ENCODE measurements around the gene IAH1. TPM values are rescaled to one million over a fixed set of nuclear protein-coding genes. Genes with fewer than 3 reads are reported as not detected.

Gene IAH1, protein sequence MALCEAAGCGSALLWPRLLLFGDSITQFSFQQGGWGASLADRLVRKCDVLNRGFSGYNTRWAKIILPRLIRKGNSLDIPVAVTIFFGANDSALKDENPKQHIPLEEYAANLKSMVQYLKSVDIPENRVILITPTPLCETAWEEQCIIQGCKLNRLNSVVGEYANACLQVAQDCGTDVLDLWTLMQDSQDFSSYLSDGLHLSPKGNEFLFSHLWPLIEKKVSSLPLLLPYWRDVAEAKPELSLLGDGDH
- 10 to 100 TPM; 46.1 to 47.2 TPM for total RNA-seq

DNA sequence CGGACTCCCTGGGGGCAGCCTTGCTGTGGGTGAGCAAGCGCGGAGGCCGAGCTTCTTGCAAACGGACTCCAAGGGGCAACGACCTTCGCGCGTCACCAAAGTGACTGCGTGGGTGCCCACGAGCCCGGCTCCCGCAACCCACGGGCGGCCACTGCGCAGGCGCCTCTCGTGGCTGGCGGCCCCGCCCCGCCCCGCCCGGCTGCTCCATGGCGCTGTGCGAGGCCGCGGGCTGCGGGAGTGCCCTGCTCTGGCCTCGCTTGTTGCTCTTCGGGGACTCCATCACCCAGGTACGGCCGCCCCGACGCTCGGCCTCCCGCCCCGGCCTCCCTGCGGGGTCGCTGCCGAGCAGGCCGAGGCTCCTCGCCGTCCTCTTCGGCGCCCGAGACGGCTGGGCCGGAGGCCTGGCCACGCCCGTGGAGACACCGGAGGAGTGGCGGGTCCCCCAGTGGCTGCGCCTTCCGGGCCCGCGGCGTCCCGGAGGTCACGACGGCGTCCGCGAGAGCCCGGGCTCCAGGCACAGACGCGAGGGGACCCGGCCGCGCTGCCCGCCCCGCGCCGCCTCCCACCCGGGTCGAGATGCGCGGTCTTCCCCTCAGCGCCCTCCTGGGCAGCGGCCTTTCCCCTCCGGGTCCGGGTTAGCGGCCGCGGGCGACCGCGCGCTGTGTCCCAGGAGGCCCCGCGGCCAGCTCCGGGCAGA is at the start of gene IAH1:
TSS of gene IAH1 (plus strand) at position 191 of the 697 bp plus-strand sequence. CDS start at position 207, 16 bp downstream.
- ATAC-seq: peak; percentile 92
- Mint-ChIP-seq H3K27me3 (no peaks in the 10 kb centered on the region), H3K4me1 (ENCODE audit: low read depth in 2 of 2) (peaks cover 25 to 30% of the 10 kb centered on the region in 2 donors), H3K4me3 (peak within 1 kb of the TSS; percentile 74), H3K36me3 (peaks cover 11% of the 10 kb centered on the region), H3K27ac (peak within 1 kb of the TSS; percentile 63 to 70), H3K9me3 (no peaks in the 10 kb centered on the region)
- DNase-seq (ENCODE audit: low spot score): peak; percentile 81

DNA sequence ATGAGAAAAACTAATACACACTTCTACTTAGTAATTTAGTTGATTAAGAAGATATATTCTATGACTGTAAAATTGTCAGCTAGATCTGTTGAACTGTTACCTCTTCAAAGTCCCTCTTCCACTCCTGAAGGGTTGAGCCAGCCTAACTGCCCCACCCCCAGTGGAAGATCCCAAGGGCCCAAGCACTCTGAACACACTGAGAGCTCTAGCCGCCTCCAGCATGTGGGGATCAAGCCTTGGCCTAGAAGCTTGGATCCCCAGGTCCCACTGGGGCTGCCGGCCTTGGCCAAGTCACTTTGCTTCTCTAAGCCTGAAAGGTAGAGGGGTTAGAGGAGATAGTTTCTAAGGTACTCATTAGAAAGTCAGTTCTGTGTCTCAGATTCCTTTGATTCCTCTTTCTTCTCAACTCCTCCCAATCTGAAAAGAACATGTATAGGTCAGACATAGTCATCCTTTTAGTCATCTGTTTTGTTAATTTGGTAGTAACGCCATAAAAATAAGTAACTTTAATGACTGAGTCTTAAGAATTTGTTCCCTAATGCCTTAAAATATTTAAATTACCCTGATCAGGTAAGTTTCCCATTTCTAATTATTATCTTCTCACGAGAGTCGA is 45.3 kb upstream of the IAH1 start:
- Mint-ChIP-seq H3K4me1 (ENCODE audit: low read depth in 2 of 2) (peaks cover 3 to 11% of the 10 kb centered on the region in 2 donors), H3K27me3 (no peaks in the 10 kb centered on the region), H3K36me3 (peaks cover 28% of the 10 kb centered on the region), H3K27ac (no peak overlapping the region), H3K4me3 (no peak overlapping the region), H3K9me3 (no peaks in the 10 kb centered on the region)
- ATAC-seq (no peak), DNase-seq (ENCODE audit: low spot score) (no peak)

DNA sequence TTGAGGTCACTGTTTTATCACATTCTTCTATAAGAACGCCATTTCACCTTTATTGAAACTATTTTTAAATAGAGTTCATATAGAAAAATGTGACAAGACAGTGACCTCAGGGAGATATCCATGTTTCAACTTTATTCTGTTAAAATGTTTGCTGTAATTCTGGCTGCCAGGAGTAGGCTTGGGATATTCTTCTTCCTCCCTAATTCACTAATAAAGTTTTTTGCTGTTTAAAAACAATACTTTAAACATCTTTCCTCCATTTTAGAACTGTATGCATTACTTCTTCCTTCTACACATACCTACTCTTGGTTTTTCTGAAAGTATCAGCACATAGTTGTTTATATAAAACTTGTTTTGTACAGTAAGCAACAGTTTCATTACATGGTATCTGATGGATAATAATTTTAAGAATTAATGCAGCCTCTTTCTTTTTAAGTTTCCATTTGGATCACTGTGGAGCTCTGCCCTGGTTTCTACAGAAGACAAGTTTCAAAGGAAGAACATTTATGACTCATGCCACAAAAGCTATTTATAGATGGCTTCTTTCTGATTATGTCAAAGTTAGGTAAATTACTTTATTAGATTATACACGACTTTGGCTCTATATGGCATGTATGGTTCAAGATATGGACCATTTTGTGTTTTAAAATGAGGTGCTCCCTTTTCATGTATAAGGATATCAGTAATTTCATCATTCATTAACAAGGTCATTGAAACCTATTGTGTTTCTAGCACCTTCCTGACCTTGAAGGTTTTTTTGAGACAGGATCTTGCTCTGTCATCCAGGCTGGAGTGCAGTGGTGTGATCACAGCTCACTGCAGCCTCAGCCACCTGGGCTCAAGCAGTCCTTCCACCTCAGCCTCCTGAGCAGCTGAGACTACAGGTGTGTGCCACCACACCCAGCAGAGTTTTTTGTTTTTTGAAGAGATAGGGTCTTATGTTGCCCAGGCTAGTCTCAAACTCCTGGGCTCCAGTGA is 43.7 kb upstream of the IAH1 start:
- H3K4me3 Mint-ChIP-seq: no peak overlapping the region
- H3K4me1 Mint-ChIP-seq (ENCODE audit: low read depth in 2 of 2): peaks cover 3 to 11% of the 10 kb centered on the region in 2 donors
- no peaks in the 10 kb centered on the region for H3K27me3 Mint-ChIP-seq
- DNase-seq (ENCODE audit: low spot score) (no peak), ATAC-seq (no peak)
- peaks cover 28% of the 10 kb centered on the region for H3K36me3 Mint-ChIP-seq
- H3K9me3 Mint-ChIP-seq: no peaks in the 10 kb centered on the region
- H3K27ac Mint-ChIP-seq: peak overlapping the region in 1 of 2 donors; percentile 24

DNA sequence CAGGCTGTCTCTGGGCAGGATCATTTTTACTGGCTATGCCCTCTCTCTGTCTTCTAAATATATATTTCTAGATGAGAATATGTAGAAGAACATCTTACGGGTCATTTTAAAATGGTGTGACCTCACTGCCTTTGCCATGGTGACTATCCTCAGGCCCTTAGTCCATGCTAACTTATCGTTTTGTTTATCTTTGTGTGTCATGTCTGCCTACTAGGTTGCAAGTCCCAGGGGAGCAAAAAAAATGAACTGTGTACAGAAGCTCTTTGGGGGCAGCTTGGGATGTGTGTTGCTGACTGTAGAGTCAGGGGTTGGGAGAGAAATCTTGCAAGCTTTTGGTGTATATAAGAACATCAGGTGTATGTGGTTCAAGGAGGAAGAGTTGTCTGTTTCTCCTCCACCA is 39.9 kb upstream of the IAH1 start:
- Mint-ChIP-seq H3K27ac (no peak overlapping the region), H3K36me3 (peaks cover 32% of the 10 kb centered on the region), H3K4me3 (no peak overlapping the region), H3K27me3 (no peaks in the 10 kb centered on the region), H3K4me1 (ENCODE audit: low read depth in 2 of 2) (peaks cover 0 to 7% of the 10 kb centered on the region in 2 donors), H3K9me3 (no peaks in the 10 kb centered on the region)
- ATAC-seq: no peak
- no peak for DNase-seq (ENCODE audit: low spot score)

DNA sequence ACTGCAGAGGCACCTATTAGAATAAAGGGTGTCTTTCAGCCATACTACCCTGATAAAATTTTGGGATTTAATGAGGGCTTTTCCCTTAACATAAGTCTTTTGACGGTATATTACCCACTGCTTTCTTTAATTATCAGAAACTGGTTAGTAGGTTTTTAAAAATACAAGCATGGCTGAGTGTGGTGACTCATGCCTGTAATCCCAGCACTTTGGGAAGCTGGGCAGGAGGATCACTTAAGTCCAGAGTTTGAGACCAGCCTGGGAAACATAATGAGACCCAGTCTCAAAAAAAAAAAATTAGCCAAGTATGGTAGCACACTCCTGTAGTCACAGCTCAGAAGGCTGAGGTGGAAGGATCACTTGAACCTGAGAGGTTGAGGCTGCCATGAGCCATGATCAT is 34.8 kb upstream of the IAH1 start:
- no peaks in the 10 kb centered on the region for H3K9me3 Mint-ChIP-seq
- H3K4me3 Mint-ChIP-seq: no peak overlapping the region
- no peak overlapping the region for H3K27ac Mint-ChIP-seq
- H3K27me3 Mint-ChIP-seq: no peaks in the 10 kb centered on the region
- no peaks in the 10 kb centered on the region for H3K4me1 Mint-ChIP-seq (ENCODE audit: low read depth in 2 of 2)
- peaks cover 26% of the 10 kb centered on the region for H3K36me3 Mint-ChIP-seq
- no peak for DNase-seq (ENCODE audit: low spot score)
- ATAC-seq: no peak

DNA sequence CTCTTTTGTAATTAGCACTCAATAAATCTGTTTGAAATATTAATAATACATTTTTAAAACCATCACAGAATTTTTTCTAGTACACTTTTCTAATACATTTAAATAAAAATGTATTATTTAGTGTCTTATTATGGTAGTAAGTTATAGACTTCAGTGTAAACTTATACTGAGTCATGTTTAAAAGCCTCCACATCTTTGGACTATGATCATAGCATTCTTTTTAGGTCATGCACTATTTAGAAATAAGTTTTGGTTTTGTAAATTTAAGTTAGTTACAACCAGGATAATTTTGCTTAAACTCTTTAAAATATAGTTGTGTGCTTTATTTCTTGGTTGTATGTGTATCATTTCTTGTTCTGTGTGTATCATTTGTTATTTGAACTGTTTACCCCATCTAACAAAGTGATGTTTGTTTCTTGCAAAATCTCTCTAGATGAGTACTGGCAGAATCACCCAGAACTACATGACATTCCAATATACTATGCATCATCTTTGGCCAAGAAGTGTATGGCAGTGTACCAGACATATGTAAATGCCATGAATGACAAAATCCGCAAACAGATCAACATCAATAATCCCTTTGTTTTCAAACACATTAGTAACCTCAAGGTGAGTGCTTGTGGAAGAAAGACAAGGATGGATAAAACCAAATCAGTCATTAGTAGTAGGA is 34.2 kb upstream of the IAH1 start:
- DNase-seq (ENCODE audit: low spot score): no peak
- Mint-ChIP-seq H3K36me3 (peaks cover 30% of the 10 kb centered on the region), H3K4me1 (ENCODE audit: low read depth in 2 of 2) (no peaks in the 10 kb centered on the region), H3K27me3 (no peaks in the 10 kb centered on the region), H3K27ac (no peak overlapping the region), H3K9me3 (no peaks in the 10 kb centered on the region), H3K4me3 (no peak overlapping the region)
- ATAC-seq: no peak

DNA sequence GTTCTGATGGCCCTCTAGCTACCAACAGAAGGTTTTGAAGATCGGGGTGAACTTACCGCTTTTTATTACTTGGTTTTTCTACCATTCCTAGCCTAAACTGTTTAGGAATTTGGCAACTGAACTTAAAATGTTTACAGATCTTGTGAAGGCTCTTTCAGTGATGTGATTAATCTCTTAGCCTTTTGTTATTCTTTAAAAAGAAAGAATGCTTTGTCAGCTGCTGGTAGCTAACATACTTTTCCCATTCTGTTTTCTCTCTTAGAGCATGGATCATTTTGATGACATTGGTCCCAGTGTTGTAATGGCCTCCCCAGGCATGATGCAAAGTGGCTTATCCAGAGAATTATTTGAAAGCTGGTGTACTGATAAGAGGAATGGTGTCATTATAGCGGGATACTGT is 32.8 kb upstream of the IAH1 start:
- Mint-ChIP-seq H3K4me3 (no peak overlapping the region), H3K27me3 (no peaks in the 10 kb centered on the region), H3K9me3 (no peaks in the 10 kb centered on the region), H3K4me1 (ENCODE audit: low read depth in 2 of 2) (no peaks in the 10 kb centered on the region), H3K27ac (no peak overlapping the region), H3K36me3 (peaks cover 33% of the 10 kb centered on the region)
- no peak for ATAC-seq
- no peak for DNase-seq (ENCODE audit: low spot score)

DNA sequence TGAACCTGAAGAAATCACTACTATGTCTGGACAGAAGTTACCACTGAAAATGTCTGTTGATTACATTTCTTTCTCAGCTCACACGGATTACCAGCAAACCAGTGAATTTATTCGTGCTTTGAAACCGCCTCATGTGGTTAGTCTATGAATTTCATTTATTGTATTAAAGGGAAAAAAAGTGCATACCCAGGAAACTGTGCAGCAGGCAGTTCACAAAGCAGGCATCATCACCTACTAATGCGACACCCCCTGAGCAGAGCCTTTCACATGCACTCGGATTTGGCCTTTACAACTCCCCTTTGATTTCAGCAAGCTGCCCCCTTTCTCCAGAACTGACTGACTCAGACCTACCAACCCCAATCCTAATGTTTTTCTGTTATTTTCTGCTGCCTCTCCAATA is 30.8 kb upstream of the IAH1 start:
- Mint-ChIP-seq H3K27ac (no peak overlapping the region), H3K27me3 (no peaks in the 10 kb centered on the region), H3K4me3 (no peak overlapping the region), H3K4me1 (ENCODE audit: low read depth in 2 of 2) (no peaks in the 10 kb centered on the region), H3K9me3 (no peaks in the 10 kb centered on the region), H3K36me3 (peaks cover 38% of the 10 kb centered on the region)
- ATAC-seq (no peak), DNase-seq (ENCODE audit: low spot score) (no peak)

DNA sequence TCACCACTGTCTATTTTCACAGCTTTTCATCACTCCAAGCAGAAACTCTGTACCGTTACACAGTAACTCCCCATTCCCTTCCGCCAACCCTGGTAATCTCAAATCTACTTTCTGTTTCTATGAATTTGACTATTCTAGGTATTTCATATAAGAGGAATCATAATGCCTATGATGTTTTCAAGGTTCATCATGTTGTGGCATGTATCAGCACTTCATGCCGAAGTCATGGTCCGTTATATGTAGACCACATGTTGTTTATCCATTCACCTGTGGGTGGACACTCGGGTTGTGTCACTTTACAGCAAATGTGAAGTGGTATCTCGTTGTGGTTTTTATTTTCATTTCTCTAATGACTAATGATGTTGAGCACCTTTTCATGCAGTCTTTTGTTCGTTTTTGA is 29.3 kb upstream of the IAH1 start:
- Mint-ChIP-seq H3K4me1 (ENCODE audit: low read depth in 2 of 2) (no peaks in the 10 kb centered on the region), H3K27ac (no peak overlapping the region)

DNA sequence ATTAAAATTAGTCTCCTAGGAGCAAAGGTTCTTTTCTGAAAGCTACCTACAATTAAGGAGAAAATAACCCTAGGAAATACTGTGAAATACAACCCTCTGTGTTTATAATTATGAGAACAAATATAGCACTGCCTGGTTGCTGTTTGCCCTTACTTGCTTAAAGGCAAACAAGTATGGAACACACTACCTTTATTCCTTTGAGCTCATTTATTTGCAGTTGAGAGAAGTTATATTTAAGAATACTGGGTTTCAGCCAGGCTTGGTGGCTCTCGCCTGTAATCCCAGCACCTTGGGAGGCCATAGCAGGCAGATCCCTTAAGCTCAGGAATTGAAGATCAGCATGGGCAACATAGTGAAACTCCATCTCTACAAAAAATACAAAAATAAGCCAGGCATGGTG is 23.1 kb upstream of the IAH1 start:
- H3K9me3 Mint-ChIP-seq: no peaks in the 10 kb centered on the region
- DNase-seq (ENCODE audit: low spot score) (no peak), ATAC-seq (no peak)
- H3K36me3 Mint-ChIP-seq: peaks cover 16% of the 10 kb centered on the region
- H3K27ac Mint-ChIP-seq: no peak overlapping the region
- H3K27me3 Mint-ChIP-seq: no peaks in the 10 kb centered on the region
- no peaks in the 10 kb centered on the region for H3K4me1 Mint-ChIP-seq (ENCODE audit: low read depth in 2 of 2)
- no peak overlapping the region for H3K4me3 Mint-ChIP-seq

More for the DNA sequence above, 29.3 kb upstream of the IAH1 start:
- Mint-ChIP-seq H3K4me3 (no peak overlapping the region), H3K36me3 (peaks cover 40% of the 10 kb centered on the region), H3K27me3 (no peaks in the 10 kb centered on the region), H3K9me3 (no peaks in the 10 kb centered on the region)
- DNase-seq (ENCODE audit: low spot score) (no peak), ATAC-seq (no peak)

DNA sequence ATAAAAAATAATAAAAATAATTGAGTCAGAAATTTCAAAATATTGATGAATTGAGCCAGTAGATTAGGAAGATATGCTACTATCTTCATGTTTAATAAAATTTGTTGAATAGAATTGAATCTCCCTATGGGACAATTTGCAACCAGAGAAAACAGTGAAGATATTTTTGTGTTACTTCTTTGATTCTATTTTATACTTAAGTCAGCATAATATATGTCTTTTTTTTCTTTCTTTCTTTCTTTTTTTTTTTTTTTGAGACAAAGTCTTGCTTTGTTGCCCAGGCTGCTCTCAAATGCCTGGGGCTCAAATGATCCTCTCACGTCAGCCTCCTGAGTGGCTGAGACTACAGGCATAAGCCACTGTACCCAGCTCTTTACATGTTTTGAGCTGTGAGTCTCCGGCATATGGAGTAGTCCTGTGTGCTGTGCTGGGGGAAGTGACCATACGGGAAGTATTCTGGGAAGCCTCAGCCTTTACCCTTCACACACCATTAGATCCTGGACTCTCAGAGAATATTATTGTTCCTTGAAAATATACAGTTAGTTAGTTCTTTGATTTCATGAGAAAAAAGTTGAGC is 13.8 kb upstream of the IAH1 start:
- ATAC-seq: no peak
- H3K9me3 Mint-ChIP-seq: no peaks in the 10 kb centered on the region
- peak overlapping the region in 1 of 2 donors; percentile 48 for H3K27ac Mint-ChIP-seq
- no peaks in the 10 kb centered on the region for H3K27me3 Mint-ChIP-seq
- DNase-seq (ENCODE audit: low spot score): no peak
- H3K4me3 Mint-ChIP-seq: no peak overlapping the region
- peaks cover 5 to 10% of the 10 kb centered on the region in 2 donors for H3K4me1 Mint-ChIP-seq (ENCODE audit: low read depth in 2 of 2)
- H3K36me3 Mint-ChIP-seq: peaks cover 26% of the 10 kb centered on the region

DNA sequence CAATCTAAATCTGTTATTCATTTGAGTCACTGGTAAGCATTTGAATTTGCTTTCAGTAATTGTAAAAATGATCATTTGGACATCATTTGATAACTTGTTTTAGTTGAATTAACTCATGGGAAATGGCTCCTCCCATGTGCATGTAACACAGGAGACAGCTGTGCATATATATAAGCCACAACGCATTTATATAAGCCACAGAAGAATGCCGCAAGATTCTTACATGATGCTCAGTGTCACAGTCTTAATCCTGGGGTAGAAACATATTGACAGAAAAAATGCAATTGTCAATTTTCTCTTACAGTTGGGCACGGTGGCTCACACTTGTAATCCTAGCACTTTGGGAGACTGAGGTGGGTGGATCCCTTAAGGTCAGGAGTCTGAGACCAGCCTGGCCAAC is 13.3 kb upstream of the IAH1 start:
- H3K9me3 Mint-ChIP-seq: no peaks in the 10 kb centered on the region
- H3K27me3 Mint-ChIP-seq: no peaks in the 10 kb centered on the region
- ATAC-seq: no peak
- H3K4me1 Mint-ChIP-seq (ENCODE audit: low read depth in 2 of 2): peaks cover 5 to 10% of the 10 kb centered on the region in 2 donors
- peaks cover 26% of the 10 kb centered on the region for H3K36me3 Mint-ChIP-seq
- H3K4me3 Mint-ChIP-seq: no peak overlapping the region
- no peak for DNase-seq (ENCODE audit: low spot score)
- peak overlapping the region in 1 of 2 donors; percentile 48 for H3K27ac Mint-ChIP-seq

DNA sequence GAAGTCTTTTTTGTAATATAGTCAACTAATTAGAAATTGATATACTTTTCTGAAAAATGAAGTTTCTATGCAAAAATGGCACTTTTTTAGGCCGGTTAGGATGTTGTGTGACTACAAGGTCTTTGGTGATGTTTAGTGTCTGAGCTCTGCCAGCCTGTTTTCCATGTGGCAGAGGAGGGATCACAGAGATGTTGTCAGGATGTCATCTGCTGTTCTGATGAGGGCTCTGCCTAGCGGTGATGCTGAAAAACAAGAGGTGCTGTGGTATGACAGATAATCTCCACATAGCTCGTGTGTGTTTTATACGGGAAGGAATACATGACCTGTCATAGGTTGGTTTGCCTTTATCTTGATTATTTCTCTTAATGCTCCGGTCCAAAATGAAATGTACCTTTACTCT is 12.0 kb upstream of the IAH1 start:
- H3K4me3 Mint-ChIP-seq: no peak overlapping the region
- no peak overlapping the region for H3K27ac Mint-ChIP-seq
- peaks cover 21% of the 10 kb centered on the region for H3K36me3 Mint-ChIP-seq
- no peak for ATAC-seq
- no peaks in the 10 kb centered on the region for H3K9me3 Mint-ChIP-seq
- no peaks in the 10 kb centered on the region for H3K27me3 Mint-ChIP-seq
- DNase-seq (ENCODE audit: low spot score): no peak
- H3K4me1 Mint-ChIP-seq (ENCODE audit: low read depth in 2 of 2): peaks cover 5 to 10% of the 10 kb centered on the region in 2 donors
